ENCODE results near the gene SASH1.

SASH1 gene

DNA sequence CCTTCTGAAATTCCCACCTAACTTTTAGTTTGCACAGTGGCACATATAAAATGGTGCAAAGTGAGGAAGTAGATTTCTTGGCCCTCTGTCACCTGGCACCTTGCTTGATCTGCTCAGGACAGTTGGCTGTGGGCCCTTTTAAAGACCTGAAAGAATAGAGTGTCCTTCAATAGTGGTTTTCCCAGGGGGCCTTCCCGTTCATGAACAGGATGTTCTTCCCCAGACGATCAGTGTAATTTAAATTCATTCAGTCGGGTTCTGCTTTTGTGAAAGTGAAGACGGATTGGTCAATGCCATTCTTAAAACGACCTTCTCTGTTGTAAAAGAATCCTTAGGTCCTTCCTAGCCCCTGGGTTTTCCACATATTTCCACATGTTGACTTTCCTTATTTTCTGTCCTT lies 178.5 kb downstream of the SASH1 start:
- intact Hi-C loops (cut with DNase I): loop anchor here (10.0 kb wide), 1 partner anchor 176 kb away; the partner anchor contains the start of gene SASH1
- peak in 1 of 42 donors; percentile 36 for DNase-seq

DNA sequence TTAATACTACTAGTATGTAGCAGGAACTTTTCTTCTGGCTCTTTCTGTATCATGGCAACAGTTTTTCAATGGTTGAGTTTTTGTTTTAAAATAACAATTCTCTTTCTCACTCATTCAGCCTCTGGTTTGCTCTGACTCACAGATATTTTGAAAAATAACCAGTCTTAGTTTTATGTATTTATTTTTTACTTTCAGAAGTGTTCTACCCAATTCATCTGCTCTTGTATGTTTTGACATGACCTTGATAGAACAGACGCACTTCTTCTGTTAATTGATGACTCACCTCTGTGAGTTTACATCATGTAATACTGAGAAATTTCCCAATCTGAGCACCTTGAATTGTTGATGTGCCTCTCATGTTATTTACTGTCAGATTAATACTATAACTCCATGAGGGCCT lies 178.9 kb downstream of the SASH1 start:
- intact Hi-C loops (cut with DNase I): loop anchor here (10.0 kb wide), 1 partner anchor 177 kb away; the partner anchor contains the start of gene SASH1
- no peak for DNase-seq

GRCh38 chr6:148523048-148523447 lies 180.4 kb downstream of the SASH1 start:
- no peak for DNase-seq
- intact Hi-C loops (cut with DNase I): loop anchor here (10.0 kb wide), 1 partner anchor 178 kb away; the partner anchor contains the start of gene SASH1

DNA sequence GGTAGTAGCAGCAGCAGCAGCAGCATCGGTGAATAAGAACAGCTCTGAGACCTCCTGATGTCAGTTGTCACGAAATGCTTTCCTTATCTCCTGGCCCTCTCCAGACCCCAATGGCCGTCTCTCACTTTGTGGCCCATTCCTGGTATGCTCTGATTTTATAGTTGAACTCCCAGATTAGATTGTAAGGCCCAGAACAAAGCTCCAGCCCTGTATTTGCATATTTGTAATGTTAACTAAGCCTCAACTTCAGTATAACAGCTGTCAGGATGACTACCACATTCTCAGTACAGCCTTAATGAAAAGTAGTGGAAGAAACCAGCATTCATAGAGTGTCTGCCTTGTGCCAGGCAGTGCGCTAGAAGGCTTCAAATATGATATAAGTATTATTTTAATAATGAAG lies 180.9 kb downstream of the SASH1 start:
- intact Hi-C loops (cut with DNase I): loop anchor here (10.0 kb wide), 1 partner anchor 179 kb away; the partner anchor contains the start of gene SASH1
- DNase-seq: peak in 1 of 42 donors; percentile 28

GRCh38 chr6:148524471-148524882 lies 181.8 kb downstream of the SASH1 start:
- intact Hi-C loops (cut with DNase I): loop anchor here (10.0 kb wide), 1 partner anchor 180 kb away; the partner anchor contains the start of gene SASH1
- peak in 1 of 42 donors; percentile 49 for DNase-seq

GRCh38 chr6:148524976-148525375 lies 182.3 kb downstream of the SASH1 start:
- DNase-seq: peak in 1 of 42 donors; percentile 57
- intact Hi-C loops (cut with DNase I): loop anchor here (10.0 kb wide), 1 partner anchor 180 kb away; the partner anchor contains the start of gene SASH1

DNA sequence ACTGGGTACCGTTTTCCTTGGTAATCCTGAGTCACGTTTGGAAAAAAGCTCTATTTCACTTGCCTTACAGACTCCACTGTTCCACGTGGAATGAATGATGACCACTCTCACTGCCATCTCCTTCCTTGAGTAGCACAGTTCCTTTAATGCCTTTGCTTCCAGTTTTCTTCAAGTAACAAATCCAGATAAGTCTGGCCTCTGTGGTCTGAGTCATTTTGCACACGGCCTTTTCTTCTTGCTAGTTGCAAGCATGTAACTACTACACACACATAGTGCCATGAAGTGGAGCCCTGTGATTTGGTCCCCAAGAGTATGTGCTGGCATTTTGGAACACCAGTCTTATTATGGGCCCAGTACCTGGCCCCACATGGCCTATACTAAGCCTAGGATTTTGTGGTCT lies 182.8 kb downstream of the SASH1 start:
- DNase-seq: peak in 1 of 42 donors; percentile 33
- intact Hi-C loops (cut with DNase I): loop anchor here (10.0 kb wide), 1 partner anchor 181 kb away; the partner anchor contains the start of gene SASH1

- intact Hi-C loops (cut with DNase I): loop anchor here (10.0 kb wide), 1 partner anchor 181 kb away; the partner anchor contains the start of gene SASH1
- no peak for DNase-seq
Observed at GRCh38 chr6:148526145-148526544, 183.5 kb downstream of the SASH1 start.

- intact Hi-C loops (cut with DNase I): loop anchor here (10.0 kb wide), 1 partner anchor 183 kb away; the partner anchor contains the start of gene SASH1
- peak in 21 of 42 donors; percentile 34 to 81 (median 60) for DNase-seq
Observed at GRCh38 chr6:148528292-148528691, 185.7 kb downstream of the SASH1 start.

GRCh38 chr6:148529010-148529409 lies 186.4 kb downstream of the SASH1 start:
- intact Hi-C loops (cut with DNase I): loop anchor here (10.0 kb wide), 1 partner anchor 184 kb away; the partner anchor contains the start of gene SASH1
- peak in 18 of 42 donors; percentile 30 to 78 (median 56) for DNase-seq

DNA sequence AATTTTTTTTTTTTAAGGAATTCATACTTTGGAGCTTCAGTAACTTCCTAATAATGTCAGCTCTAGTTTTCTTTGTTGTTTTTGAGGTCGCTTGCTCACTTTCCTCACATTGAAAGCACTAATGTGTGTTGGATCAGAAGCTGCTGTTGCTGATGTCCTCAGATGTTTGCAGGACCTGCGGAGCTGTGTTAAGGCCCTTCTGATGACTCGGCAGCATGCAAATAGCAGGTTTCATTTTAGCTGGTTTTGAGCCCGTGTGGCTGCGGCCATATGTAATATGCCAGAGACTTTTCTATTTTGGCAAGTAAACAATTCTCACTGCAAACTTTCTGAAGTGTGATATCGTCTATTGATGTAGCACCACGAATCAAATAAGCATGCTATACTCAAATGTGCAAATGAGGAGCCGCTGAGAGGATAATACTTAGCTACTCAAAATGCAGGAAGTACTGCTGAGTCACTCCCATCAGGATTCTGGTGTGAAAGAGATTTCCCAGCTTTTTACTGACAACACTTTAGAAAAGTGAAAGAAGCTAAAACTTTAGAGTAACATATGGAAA lies 187.8 kb downstream of the SASH1 start:
- DNase-seq: peak in 5 of 42 donors; percentile 28 to 76 (median 59)
- intact Hi-C loops (cut with DNase I): no loop called here

GRCh38 chr6:148530976-148531375 lies 188.3 kb downstream of the SASH1 start:
- intact Hi-C loops (cut with DNase I): no loop called here
- no peak for DNase-seq

- intact Hi-C loops (cut with DNase I): no loop called here
- DNase-seq: no peak
Observed at GRCh38 chr6:148532698-148533097, 190.1 kb downstream of the SASH1 start.

GRCh38 chr6:148533309-148534107 lies 190.9 kb downstream of the SASH1 start:
- intact Hi-C loops (cut with DNase I): no loop called here
- DNase-seq: no peak

- no peak for DNase-seq
- intact Hi-C loops (cut with DNase I): no loop called here
Observed at GRCh38 chr6:148534871-148535270, 192.2 kb downstream of the SASH1 start.

GRCh38 chr6:148535381-148535780 lies 192.7 kb downstream of the SASH1 start:
- intact Hi-C loops (cut with DNase I): no loop called here

DNA sequence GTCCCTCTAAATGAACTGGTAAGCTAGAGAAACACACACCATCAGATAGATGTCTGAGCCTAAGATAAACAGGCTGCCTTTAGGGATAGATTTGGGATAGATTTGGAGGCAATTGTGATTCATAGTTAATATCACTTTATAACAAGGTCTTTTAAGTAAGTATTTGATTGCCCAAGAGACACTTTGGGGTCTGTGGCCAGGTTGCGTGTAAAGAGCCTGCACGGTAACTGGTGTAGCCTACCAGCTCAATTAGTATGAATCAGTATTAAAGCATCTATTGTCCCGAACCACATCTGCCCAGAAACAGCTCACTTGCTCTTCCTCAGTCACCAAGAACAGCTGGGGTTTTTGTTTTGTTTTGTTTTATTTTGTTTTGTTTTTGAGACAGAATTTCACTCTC lies 193.3 kb downstream of the SASH1 start:
- DNase-seq: peak in 3 of 42 donors; percentile 46 to 51 (median 47)

More at GRCh38 chr6:148535381-148535780, 192.7 kb downstream of the SASH1 start:
- no peak for DNase-seq

GRCh38 chr6:148538261-148539190 lies 195.9 kb downstream of the SASH1 start:
- intact Hi-C loops (cut with DNase I): no loop called here
- peak in 14 of 42 donors; percentile 39 to 83 (median 63) for DNase-seq

More for the DNA sequence above, 193.3 kb downstream of the SASH1 start:
- intact Hi-C loops (cut with DNase I): no loop called here

DNA sequence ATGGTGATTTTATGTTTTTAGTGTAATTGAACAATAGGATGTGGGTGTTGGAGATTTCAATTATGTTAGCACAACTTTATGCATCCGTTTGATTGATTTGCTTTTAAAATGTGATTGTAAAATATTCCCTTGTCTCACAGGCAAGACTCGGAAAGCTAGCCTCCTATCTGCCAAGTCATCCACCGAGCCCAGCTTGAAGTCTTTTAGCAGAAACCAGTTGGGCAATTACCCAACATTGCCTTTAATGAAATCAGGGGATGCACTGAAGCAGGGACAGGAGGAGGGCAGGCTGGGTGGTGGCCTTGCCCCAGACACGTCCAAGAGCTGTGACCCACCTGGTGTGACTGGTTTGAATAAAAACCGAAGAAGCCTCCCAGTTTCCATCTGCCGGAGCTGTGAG lies 200.9 kb downstream of the SASH1 start:
- DNase-seq: no peak
- intact Hi-C loops (cut with DNase I): no loop called here

All from head of caudate nucleus (tissue), 42 donors.